NCI-H526 (cell line): ENCODE results near the gene SEMA4D.
"Not testable (repeated sequence)": the region's sequence is repeated elsewhere in the genome, so short reads cannot be mapped to it uniquely, and the experiment has no call there.

Source experiments
- DNase-seq, 2 experiments: peaks; one replicate each; lab custom pipeline; 2025; lab: John Stamatoyannopoulos, UW

SEMA4D gene

GRCh38 chr9:89351584-89352300, 146.2 kb downstream of the SEMA4D start:
- DNase-seq, result no peak

GRCh38 chr9:89350988-89351557, 146.8 kb downstream of the SEMA4D start:
- no peak for DNase-seq

DNA sequence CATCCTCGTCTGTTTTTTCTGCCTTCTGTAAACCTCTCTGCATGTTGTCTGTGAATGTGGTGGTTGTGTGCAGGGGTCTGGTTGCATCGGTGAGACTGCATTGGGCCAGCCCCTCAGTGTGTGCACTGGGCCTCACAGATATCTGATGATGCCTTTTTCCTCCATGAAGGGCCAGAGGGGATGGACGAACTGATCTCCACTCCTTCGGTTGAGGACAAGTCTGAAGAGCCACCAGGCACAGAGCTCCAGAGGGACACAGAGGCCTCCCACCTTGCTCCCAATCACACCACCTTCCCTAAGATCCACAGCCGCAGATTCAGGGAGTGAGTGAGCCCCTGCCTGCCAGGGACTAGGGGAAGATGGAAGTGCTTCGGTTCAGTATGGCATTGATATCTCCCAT, 148.3 kb downstream of the SEMA4D start:
- DNase-seq, result no peak

GRCh38 chr9:89347651-89348050, 150.3 kb downstream of the SEMA4D start:
- no peak for DNase-seq

DNA sequence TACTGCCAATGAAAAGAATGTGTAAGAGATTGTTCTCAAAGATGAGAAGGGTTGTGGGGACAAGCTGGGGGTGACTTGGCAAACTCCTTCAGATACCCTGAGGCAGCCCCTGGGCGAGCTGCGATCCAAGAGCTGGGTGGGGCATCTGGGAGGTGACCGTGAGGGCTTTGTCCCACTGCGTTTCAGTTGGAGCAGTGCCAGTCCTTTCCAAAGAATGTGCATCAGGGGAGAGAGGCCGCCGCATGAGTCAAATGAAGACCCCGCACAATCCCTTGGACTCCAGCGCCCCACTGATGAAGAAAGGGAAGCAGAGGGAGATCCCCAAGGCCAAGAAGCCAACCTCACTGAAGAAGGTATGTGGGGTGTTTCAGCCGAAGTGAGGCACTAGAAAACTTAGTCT, 151.2 kb downstream of the SEMA4D start:
- DNase-seq, result no peak

DNA sequence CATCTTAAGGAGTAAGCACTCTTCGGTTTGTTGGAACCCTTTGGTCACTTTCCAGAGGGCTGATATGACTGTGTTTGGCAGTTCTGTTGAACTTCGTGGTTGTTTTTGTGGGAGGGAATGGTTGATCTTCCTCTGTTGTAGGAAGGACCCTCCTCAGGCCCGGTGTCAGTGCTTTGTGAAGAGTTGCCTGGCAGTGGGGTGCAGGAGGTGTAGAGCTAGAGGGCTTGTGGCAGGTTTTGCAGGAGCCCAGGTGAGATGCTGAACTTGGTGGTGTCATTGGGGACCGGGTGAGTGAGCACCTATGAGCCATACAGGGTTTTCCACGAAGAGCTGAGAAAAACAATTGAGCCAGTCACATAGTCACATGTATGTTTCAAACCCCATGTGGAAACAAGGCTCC, 152.4 kb downstream of the SEMA4D start:
- no peak for DNase-seq

DNA sequence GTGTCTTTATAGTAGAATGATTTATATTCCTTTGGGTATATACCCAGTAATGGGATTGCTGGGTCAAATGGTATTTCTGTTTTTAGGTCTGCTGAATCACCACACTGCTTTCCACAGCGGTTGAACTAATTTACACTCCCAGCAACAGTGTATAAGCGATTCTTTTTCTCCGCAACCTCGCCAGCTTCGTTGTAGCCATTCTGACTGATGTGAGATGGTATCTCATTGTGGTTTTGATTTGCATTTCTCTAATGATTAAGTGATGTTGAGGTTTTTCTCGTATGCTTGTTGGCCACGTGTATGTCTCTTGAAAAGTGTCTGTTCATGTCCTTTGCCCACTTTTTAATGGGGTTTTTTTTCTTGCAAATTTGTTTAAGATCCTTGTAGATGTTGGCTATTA, 154.1 kb downstream of the SEMA4D start:
- DNase-seq, result not testable (repeated sequence)

DNA sequence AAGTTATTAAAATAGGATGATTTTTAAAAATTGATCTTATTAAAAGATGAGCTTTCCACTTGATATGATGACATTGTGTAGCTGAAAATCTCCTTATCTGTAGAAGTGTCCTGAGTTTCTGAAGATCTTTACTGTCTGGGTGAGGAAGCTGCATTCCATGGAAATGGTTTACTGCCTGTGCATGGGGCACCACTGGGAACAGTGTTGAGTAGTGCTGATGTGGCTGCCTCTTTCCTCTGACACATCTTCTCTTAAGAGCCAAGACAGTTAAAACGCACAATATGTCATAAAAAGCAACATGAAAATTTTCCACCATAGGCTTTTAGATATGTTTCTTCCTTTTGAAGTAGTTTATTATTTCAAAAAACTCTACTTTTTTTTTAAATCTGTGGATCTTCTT, 155.0 kb downstream of the SEMA4D start:
- DNase-seq, result no peak

GRCh38 chr9:89342213-89342612, 155.7 kb downstream of the SEMA4D start:
- no peak for DNase-seq

GRCh38 chr9:89340332-89340731, 157.6 kb downstream of the SEMA4D start:
- DNase-seq, result no peak

DNA sequence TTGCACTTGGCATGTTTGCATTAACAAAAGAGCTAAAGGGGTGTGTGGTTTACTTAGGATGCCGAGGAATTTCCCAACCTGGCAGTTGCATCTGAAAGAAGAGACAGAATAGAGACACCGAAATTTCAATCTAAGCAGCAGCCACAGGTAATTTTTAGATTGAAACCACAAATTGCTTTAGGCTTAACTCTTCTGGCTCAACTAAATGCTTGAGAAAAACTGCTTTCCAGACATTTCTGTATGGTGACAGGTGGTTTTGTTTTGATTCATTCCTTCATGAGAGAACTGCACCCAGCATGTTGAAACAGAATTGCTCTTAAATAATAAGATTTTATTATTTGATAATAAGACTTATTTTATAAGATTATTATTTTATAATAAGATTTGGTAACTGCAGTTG, 158.1 kb downstream of the SEMA4D start:
- DNase-seq, result no peak

GRCh38 chr9:89330513-89330912, 167.4 kb downstream of the SEMA4D start:
- no peak for DNase-seq

- no peak for DNase-seq
Measured at GRCh38 chr9:89329917-89330316, 168.0 kb downstream of the SEMA4D start.

- no peak for DNase-seq
Measured at GRCh38 chr9:89328064-89328463, 169.8 kb downstream of the SEMA4D start.

GRCh38 chr9:89325733-89326132, 172.2 kb downstream of the SEMA4D start:
- no peak for DNase-seq

DNA sequence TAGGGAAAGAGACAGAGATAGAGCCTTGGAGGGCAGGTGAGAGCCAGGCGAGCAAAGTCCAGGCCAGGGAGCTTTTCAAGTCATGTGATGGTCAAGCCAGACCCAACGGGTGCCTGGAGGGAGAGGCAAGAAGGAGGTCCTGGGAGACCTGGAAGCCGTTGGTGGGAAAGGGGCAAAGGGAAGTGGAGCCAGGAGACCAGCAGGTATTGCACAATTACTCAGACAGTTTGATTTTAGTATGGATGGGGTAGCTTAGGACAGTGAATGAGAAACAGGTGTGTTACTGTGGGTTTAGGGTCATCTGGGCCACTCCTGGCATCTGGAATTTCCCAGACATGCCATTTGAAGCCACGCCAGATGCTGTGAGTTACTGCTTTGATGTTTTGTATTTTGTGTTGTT, 174.5 kb downstream of the SEMA4D start:
- no peak for DNase-seq

DNA sequence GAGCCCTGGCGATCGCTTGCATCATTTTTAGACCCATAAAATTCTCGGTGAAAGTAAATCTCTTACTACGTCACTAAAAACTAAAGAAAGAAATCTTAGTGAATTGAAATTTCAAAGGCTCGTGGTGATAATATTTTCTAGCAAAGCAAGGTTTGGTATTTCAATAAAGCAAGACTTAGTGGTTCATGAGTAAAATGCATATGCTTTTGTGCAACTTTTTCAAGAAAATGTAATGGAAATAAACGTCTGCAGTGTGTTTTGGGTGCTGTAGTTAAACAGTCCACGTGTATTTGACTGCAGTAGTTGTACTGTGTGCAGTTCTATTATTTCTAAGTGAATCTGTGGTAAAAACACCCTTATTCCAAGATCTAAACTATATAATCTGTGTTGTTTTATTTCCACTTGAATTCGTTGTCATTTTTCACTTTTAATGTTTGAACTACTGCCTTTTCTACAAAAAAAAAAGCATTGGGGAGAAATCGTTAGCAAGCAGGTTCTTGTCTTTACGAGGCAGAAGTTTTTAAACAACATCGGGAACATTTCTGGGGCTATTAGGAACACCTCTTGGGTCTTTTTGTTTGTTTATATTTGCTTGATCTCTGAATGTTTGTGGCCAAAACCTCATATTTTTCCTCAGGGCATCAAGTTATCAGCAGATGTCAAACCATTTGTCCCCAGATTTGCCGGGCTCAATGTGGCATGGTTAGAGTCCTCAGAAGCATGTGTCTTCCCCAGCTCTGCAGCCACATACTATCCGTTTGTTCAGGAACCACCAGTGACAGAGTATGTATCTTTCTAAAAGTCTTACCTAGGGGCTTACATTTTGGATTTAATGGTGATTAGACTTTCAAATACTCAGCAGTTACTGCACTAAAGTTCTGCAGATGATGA, 178.7 kb downstream of the SEMA4D start:
- DNase-seq, result no peak

GRCh38 chr9:89318123-89319014, 179.5 kb downstream of the SEMA4D start, which contains the start of gene SECISBP2:
TSS of gene SECISBP2 (plus strand) at chr9:89318500. CDS start at chr9:89318577, 77 bp downstream.
- peak; percentile 80 to 92 for DNase-seq

DNA sequence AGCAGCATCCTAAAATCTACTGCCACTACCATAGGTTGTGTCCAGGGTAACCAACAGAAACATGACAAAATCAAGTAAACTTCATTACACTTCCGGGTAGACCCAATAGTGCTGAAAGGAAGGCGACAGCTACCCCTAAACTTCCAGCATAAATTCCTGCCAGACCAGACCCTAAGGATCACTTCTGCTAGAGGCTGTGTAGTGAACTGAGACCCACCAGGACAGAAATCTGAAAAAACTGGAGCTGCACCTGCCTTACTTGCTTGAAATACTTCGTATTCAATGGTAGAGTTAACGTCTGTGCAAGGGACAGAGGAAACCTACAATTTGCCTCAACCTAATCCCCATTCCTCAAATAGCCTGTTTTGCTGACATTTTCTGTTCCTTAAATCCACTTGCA, 180.6 kb downstream of the SEMA4D start:
- DNase-seq, result no peak

DNA sequence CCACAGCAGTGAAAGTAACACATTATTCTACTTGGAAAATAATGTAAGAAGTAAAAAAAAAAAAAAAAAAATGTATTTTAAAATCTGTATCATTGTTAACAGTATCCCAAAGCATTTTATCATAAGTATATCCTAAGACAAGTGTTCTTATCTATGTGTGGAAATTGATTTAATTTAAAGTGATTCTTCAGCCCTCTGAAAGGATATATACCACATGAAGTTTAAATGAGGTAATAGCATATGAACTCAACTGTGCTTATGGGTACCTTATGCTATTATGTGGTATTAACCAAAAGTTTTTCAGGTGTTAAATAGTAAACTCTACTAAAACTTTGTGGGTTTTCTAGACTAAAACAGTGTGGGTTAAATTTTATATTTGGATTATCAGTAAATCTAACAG, 182.4 kb downstream of the SEMA4D start:
- no peak for DNase-seq

DNA sequence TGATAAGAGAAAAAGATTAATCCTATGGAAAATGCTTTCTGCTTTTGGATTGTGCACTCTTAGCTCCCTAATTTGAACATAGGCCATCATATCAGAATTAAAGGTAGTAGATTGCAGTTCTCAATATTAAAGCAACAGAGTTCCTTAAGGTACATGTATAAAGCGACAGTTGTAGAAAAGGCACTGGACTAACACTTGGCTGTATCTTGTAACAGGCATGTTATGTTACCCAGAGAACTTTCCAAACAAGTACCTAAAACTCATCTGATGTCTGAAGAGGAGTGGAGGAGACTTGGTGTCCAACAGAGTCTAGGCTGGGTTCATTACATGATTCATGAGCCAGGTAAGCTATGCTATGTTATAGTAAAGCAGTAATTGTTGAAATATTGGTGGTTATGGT, 183.0 kb downstream of the SEMA4D start:
- no peak for DNase-seq

DNA sequence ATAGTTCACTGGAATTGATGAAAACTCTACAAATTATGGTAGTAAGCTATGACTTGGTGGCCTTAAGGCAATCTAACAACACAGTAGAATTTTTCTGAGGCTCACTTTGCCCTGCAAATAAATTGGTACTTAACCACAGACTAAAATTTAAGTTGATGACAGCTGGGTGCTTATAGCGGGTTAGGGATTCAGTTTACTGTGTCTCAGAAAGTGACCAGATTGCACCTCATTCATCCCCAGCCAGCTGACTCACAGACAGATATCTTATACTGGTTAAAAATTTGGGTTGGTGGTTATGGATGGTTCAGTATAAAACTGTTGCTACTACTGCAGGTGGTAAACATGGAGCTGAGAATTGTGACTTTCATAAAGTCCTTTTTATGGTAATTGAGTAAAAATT, 184.1 kb downstream of the SEMA4D start:
- DNase-seq, result no peak
